Left lung (tissue), 10 donors: Measurements from ENCODE around the gene CSRNP3. TPM values are rescaled to one million over a fixed set of nuclear protein-coding genes. Genes with fewer than 3 reads are reported as not detected.

Experiments used
- ATAC-seq: fragments of 200-7000 bp; cut with Tn5 transposase; one replicate; pipeline ENCODE4 v1.9.1; 2020; ENCODE audit warnings: moderate library complexity
- DNase-seq, 4 donors: peaks; one replicate each; pipeline ENCODE4 v3.0.0-alpha.2; 2013 to 2020
- H3K27ac ChIP-seq, 2 donors: fragments of 200-600 bp; sonication (generic) in 1 of 2; one replicate each; pipeline versions ENCODE4 v1.5.0 to v1.8.0; 2020 to 2021
- H3K27me3 ChIP-seq, 2 donors: fragments of 200-600 bp; sonication (generic) in 1 of 2; one replicate each; pipeline versions ENCODE4 v1.5.0 to v1.8.0; 2020 to 2021
- H3K36me3 ChIP-seq, 2 donors: fragments of 200-600 bp; sonication (generic) in 1 of 2; one replicate each; pipeline versions ENCODE4 v1.5.0 to v1.8.0; 2020 to 2021
- H3K4me1 ChIP-seq, 2 donors: fragments of 200-600 bp; one replicate each; pipeline ENCODE4 v1.8.0; 2021
- H3K4me3 ChIP-seq, 2 donors: fragments of 200-600 bp; sonication (generic) in 1 of 2; one replicate each; pipeline versions ENCODE4 v1.5.0 to v1.8.0; 2020 to 2021; ENCODE audit warnings: mild to moderate bottlenecking in 1 of 2
- H3K9me3 ChIP-seq, 2 donors: fragments of 200-600 bp; sonication (generic) in 1 of 2; one replicate each; pipeline versions ENCODE4 v1.5.0 to v1.8.0; 2020 to 2021
- CTCF ChIP-seq, 2 donors: fragments of 200-600 bp; sonication (generic) in 1 of 2; IDR thresholded peaks; one replicate each; pipeline versions ENCODE4 v1.5.0 to v1.8.0; 2021; ENCODE audit warnings: antibody characterized with exemption in 2 of 2
- intact Hi-C, 2 donors: fragments of 100-400 bp; cut with DNase I; formaldehyde crosslinking; loops; one replicate each; pipeline versions ENCODE4 v1.11.2 to v1.14.2; 2022
- polyA plus RNA-seq, 6 donors: library from polyadenylated mRNA; unstranded; fragments of 120-200 nt; gene quantifications; one replicate each; pipeline ENCODE4 v1.2.1, GENCODE V29; 2013; ENCODE audit not compliant: insufficient read length in 6 of 6
- total RNA-seq, 2 donors: library from RNA; stranded (reverse); fragmentation: NEBNext Ultra II Directional; extraction: Animal tissue kit (Norgen Biotek cat#: 25700); gene quantifications; one replicate each; pipeline ENCODE4 v1.2.1, GENCODE V29; 2021
- donor health status: DM: no; HTN: yes; CAD: no.
- donor health status: DM: no; HTN: no; CAD: no.

CSRNP3 gene
- total and polyA plus RNA-seq, 8 donors = 1.5 to 11.4 (median 8.3) TPM

- H3K9me3 ChIP-seq = no peaks in the 10 kb centered on the region
- DNase-seq = no peak
Observed at GRCh38 chr2:165428926-165429325, 40.6 kb upstream of the CSRNP3 start.

GRCh38 chr2:165431014-165431413, 38.5 kb upstream of the CSRNP3 start:
- H3K9me3 ChIP-seq = no peaks in the 10 kb centered on the region
- intact Hi-C loops = no loop called here
- H3K36me3 ChIP-seq = no peaks in the 10 kb centered on the region
- H3K4me1 ChIP-seq = no peaks in the 10 kb centered on the region
- no peak overlapping the region for H3K4me3 ChIP-seq
- DNase-seq (no peak), ATAC-seq (no peak)
- no peak for TF ChIP-seq CTCF (IDR thresholded peaks at IDR 0.05)
- H3K27me3 ChIP-seq = no peaks in the 10 kb centered on the region
- no peak overlapping the region for H3K27ac ChIP-seq

More at GRCh38 chr2:165428926-165429325, 40.6 kb upstream of the CSRNP3 start:
- H3K4me1 ChIP-seq = no peaks in the 10 kb centered on the region
- no peak for TF ChIP-seq CTCF (IDR thresholded peaks at IDR 0.05)
- no peak overlapping the region for H3K27ac ChIP-seq
- intact Hi-C loops = no loop called here
- H3K36me3 ChIP-seq = no peaks in the 10 kb centered on the region
- no peaks in the 10 kb centered on the region for H3K27me3 ChIP-seq
- no peak for ATAC-seq
- no peak overlapping the region for H3K4me3 ChIP-seq

GRCh38 chr2:165432234-165432966, 37.1 kb upstream of the CSRNP3 start:
- H3K27me3 ChIP-seq = no peaks in the 10 kb centered on the region
- no peak for TF ChIP-seq CTCF (IDR thresholded peaks at IDR 0.05)
- H3K4me1 ChIP-seq = no peaks in the 10 kb centered on the region
- DNase-seq (no peak), ATAC-seq (no peak)
- no peak overlapping the region for H3K27ac ChIP-seq
- H3K4me3 ChIP-seq = no peak overlapping the region
- intact Hi-C loops = no loop called here
- no peaks in the 10 kb centered on the region for H3K36me3 ChIP-seq
- H3K9me3 ChIP-seq = no peaks in the 10 kb centered on the region

- H3K4me1 ChIP-seq = no peaks in the 10 kb centered on the region
- no peak for ATAC-seq
- H3K27me3 ChIP-seq = no peaks in the 10 kb centered on the region
- H3K27ac ChIP-seq = no peak overlapping the region
- no peak overlapping the region for H3K4me3 ChIP-seq
- intact Hi-C loops = no loop called here
- no peak for TF ChIP-seq CTCF (IDR thresholded peaks at IDR 0.05)
- H3K9me3 ChIP-seq = no peaks in the 10 kb centered on the region
- H3K36me3 ChIP-seq = no peaks in the 10 kb centered on the region
- DNase-seq = no peak
Observed at GRCh38 chr2:165434865-165435496, 34.5 kb upstream of the CSRNP3 start.

- Histone ChIP-seq H3K36me3 (no peaks in the 10 kb centered on the region), H3K4me1 (no peaks in the 10 kb centered on the region), H3K9me3 (no peaks in the 10 kb centered on the region), H3K4me3 (no peak overlapping the region), H3K27me3 (no peaks in the 10 kb centered on the region), H3K27ac (no peak overlapping the region)
- ATAC-seq (no peak), DNase-seq (no peak)
- intact Hi-C loops = no loop called here
- TF ChIP-seq CTCF (IDR thresholded peaks at IDR 0.05) = no peak
Observed at GRCh38 chr2:165435611-165436010, 33.9 kb upstream of the CSRNP3 start.
